ENCODE results near the gene HOATZ.

DNA sequence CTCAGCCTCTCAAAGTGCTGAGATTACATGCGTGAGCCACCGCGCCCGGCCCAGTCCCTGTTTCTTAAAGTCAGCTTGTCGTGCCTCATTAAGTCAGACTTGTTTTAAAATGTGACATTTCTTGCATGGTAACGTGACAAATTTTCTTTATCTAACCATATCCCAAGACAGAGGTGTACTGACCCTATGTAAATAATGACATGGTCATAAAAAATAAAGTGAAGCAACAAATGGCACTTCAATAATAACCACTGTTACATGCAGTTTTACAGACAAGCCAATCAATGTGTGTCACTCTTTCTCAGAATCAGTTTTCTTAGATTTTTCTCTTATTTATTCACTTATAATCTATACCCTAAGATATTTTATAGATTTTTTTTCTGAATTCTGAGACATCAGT, 61.2 kb downstream of the HOATZ start:
- TF ChIP-seq, protein P1, sequence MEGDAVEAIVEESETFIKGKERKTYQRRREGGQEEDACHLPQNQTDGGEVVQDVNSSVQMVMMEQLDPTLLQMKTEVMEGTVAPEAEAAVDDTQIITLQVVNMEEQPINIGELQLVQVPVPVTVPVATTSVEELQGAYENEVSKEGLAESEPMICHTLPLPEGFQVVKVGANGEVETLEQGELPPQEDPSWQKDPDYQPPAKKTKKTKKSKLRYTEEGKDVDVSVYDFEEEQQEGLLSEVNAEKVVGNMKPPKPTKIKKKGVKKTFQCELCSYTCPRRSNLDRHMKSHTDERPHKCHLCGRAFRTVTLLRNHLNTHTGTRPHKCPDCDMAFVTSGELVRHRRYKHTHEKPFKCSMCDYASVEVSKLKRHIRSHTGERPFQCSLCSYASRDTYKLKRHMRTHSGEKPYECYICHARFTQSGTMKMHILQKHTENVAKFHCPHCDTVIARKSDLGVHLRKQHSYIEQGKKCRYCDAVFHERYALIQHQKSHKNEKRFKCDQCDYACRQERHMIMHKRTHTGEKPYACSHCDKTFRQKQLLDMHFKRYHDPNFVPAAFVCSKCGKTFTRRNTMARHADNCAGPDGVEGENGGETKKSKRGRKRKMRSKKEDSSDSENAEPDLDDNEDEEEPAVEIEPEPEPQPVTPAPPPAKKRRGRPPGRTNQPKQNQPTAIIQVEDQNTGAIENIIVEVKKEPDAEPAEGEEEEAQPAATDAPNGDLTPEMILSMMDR (IDR thresholded peaks at IDR 0.05) = no peak
- TF ChIP-seq POLR2A (IDR thresholded peaks at IDR 0.05) = no peak
